HG02981 (cell line): Measurements from ENCODE around the gene HSD11B1L.
"Not testable (repeated sequence)": the region's sequence is repeated elsewhere in the genome, so short reads cannot be mapped to it uniquely, and the experiment has no call there.

ENCODE experiments used
- ATAC-seq: cut with Tn5 transposase; IDR thresholded peaks from one replicate; pipeline ENCODE4 v1.9.1; 2021; ENCODE audit warnings: mild to moderate bottlenecking, moderate library complexity; ENCODE audit not compliant: unreplicated experiment

Gene HSD11B1L

GRCh38 chr19:5686647-5687359, 6.0 kb downstream of the HSD11B1L start:
- ATAC-seq: peak; percentile 49

DNA sequence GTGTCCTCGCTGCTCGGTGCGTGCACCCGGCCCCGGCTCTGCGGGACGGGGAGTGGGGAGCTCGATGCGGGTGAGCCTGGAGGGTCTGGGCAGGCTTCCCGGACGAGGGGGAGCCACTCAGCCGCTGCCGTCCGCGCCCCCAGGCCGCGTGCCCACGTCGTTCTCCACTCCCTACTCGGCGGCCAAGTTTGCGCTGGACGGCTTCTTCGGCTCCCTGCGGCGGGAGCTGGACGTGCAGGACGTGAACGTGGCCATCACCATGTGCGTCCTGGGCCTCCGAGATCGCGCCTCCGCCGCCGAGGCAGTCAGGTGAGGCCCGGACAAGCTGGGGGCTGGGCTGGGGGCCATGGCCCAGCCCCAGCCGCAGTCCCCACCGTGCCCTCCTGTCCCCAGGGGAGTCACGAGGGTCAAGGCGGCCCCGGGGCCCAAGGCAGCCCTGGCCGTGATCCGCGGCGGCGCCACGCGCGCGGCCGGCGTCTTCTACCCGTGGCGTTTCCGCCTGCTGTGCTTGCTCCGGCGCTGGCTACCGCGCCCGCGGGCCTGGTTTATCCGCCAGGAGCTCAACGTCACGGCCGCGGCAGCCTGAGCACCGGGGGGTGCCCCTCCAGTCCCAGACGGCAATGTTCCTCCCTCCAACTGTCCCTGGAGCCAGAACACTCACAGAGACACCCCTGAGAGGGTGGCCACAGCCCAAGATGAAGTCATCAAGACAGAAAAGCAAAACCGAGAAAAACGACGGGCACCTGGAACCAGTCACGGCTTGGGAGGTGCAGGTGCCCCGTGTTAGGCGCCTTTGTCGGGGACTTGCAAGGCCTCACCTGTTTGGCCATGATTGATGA, 6.8 kb downstream of the HSD11B1L start:
- no peak for ATAC-seq

- not testable (repeated sequence) for ATAC-seq
Measured at GRCh38 chr19:5688262-5688881, 7.5 kb downstream of the HSD11B1L start.

GRCh38 chr19:5690125-5690954, 9.5 kb downstream of the HSD11B1L start, which contains the start of gene RPL36:
Gene RPL36, plus strand, starts transcription at chr19:5690295. Its CDS starts 213 bp downstream, at chr19:5690508.
- ATAC-seq: peak; percentile 41

DNA sequence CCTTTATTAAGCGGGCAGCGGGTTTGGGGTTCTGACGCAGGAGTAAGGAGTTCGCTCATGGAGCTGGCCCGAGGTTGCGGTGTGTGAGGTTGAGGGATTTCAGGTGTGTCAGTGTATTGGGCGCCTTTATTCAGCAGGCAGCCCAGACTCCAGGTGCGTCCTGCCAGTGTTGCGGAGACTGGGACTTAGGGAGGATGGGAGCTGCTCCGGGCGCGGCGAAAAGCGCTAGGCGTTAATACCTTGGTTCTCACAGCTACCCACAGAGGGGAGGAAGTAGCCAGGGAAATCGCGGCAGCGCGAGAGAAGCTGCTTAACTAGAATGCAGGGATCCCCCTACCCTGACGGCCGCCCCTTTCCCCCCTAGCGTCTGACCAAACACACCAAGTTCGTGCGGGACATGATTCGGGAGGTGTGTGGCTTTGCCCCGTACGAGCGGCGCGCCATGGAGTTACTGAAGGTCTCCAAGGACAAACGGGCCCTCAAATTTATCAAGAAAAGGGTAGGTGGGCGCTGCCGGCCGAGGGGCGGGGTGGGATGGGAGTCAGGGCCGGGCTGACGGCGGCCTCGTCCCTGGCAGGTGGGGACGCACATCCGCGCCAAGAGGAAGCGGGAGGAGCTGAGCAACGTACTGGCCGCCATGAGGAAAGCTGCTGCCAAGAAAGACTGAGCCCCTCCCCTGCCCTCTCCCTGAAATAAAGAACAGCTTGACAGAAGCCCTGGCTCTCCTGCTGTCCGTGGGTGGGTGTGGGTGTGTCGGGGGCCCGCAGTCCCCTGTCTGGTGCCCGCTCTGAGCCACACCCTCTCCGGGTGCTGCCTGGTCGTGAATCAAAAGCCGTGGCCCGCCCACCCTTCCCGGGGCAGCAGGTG, 10.4 kb downstream of the HSD11B1L start:
- ATAC-seq: no peak

DNA sequence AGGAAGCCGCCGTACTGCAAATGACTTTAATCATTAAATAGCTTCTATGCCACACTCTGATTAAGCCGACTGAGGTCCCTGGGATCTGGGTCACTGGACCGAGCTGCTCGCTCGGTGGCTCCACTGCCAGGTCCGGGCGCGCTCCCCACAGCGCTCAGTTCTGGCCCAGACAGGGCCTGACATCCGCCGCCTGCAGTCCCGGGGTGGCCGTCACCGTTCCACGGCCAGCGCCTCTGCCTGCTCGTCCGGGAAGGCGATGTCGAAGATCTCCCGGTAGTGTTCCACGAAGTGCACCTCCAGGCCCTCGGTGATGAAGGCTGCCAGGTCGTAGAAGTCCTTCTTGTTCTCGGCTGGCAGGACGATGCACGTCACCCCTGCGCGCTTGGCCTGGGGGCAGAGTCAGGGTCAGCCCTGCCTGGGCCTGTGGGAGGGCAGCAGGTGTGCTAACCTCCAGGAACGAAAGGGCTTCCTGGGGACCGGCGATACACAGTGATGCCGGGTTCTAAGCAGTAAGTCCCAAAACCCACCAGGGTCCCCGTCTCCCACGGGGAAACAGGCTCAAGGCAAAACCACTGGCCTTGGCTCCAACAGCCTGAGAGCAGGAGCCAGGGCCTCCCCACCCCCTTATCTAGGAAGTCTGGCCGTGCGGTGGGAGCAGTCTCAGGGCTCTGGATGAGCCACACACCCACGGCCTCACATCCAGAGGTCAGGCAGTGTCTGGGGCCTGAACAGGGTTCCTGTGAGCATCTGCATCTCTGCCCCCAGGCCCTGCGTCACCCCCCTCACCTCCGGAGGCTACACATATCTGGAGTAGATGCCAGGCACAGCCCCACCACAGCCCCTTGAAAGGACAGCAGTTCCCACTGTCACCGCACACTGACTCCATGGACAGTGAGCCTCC, 11.2 kb downstream of the HSD11B1L start:
- ATAC-seq: no peak

GRCh38 chr19:5692723-5693194, 11.9 kb downstream of the HSD11B1L start:
- no peak for ATAC-seq

GRCh38 chr19:5693195-5694166, 12.7 kb downstream of the HSD11B1L start:
- no peak for ATAC-seq

DNA sequence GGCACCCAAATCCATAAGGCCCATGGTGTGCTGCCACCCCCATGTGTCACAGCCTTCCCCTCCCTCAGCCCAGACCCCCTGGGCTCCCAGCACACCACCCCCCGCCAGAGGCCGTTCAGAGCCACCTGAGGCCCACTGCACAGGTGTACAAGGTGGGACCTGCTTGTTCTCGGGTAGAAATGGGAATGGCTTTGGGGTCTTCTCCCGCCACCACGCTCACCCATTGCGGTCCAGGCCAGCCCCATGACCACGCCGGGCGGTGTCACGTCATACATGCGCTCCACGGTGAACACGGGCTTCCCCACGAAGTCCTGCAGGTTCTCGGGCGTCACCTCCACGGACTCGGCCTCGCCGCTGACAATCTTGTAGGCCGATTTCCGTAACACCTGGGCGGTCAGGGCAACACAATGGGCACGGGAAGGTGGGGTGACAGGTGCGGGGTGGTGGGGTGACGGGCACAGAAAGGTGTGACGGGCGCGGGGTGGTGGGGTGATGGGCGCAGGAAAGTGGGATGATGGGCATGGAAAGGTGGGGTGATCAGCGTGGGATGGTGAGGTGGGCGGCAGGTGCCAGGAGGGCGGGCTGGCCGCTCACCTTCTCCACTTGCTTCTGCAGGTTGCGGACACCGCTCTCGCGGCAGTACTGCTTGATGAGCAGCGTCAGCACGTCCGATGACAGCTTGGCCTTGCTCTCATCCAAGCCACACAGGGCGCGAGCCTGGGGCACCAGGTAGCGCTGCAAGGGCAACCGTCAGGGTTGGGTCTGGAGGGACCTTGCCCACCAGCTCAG, 13.5 kb downstream of the HSD11B1L start:
- ATAC-seq: no peak

DNA sequence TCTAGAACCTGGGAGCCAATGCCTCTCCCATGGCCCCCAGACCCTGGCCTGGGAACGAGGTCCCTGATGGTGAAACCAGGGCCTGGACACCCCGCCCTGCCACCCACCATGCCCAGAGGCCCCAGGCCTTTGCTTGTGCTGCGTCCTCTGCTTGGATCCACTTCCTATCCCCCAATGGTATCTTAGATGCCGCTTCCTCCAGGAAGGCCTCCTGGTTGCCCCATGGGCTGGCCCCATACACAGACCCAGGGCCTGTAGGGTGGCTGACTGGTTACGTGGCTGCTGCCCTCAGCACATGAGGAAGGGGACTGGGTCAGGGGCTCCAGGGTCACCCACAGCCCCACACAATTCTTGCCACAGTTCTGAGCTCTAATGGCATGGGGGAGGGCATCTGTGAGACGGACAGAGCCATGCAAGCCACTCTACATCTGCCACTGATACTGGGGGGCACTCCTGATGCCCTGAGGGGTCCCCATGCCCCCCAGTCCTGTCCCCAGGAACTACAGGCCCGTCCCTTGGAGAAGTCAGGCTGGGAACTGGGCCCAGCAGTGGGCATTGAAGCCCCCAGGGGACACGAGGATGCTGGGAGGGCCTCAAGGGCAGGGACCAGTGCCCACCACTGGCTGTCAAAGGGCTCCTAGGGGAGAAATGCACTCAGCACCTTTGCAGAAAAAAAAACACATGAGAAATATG, 14.3 kb downstream of the HSD11B1L start:
- no peak for ATAC-seq

- ATAC-seq: no peak
Measured at GRCh38 chr19:5695649-5696195, 14.9 kb downstream of the HSD11B1L start.

GRCh38 chr19:5696196-5697021, 15.6 kb downstream of the HSD11B1L start:
- ATAC-seq: no peak

DNA sequence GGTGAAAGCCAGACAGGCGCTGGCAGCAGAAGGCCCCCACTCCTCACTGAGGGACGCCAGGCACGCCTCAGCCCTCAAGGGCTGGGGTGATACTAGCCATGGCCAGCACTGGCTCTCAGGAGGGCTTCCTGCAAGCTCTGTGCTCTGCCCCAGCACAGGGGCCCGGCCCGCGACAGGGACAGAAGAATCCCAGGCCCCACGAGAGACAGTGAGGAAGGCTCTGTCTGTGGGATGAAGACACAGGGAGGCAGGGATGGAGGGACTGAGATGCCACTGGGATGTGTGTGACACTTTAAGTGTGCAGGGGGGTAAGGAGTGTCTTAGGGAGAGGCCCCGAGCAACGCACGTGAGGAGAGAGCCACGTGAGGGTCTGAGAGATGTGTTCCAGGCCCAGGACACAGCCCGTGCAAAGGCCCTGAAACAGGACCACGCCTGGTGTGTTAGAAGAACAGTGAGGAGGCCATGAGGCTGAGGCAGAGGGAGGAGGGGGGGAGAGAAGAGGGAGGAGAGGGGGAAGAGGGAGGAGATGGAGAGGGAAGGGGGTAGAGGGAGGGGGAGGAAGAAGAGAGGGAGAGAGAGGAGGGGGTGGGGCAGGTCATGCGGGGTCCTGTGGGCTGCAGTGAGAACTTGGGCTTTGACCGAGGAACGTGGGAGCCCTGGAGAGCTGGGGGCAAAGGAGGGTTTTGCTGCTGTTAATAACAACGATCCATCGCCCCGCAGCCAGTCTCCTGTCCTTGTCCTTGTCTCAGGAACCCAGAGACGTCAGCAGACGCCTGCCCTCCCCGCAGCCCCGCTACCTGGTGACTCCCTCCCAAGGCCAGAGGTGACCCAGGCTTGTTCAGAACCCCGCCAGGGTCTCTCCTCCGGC, 16.4 kb downstream of the HSD11B1L start:
- no peak for ATAC-seq
